Measurements from ENCODE around the gene PPP2R2C.

Gene PPP2R2C

DNA sequence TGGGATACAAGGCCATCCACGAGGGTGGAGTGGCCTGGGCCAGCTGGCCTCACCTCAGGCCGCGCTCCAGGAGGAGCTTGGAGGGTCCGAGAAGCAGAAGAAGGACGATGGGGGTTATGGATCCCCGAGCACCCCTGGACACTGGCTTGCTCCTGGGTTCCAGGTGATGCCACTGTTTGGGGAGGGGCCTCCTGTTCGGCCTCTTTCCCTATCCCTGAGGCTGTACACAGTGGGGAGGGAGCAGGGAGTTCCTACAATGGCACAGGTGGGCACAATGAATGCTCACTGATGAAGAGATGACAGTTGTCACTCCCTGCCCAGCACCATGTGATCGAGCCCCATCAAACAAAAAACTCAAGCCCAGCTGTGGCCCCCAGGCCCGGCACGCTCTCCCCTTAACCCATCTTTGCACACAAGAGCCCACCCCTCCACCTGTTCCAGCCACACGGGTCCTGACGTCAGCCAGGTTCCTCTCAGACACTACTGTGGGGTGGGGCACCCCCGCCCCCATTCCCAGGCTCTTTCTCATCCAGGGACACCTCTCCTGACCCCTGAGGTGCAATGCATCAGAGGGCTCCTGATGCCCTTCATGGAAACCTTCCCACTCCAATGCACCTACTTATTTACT is 132.5 kb downstream of the PPP2R2C start:
- Histone ChIP-seq H3K79me2 (ENCODE audit: insufficient read depth, low read depth) (no peaks in the 10 kb centered on the region), H3K27me3 (ENCODE audit: insufficient read depth, low read depth) (peaks cover 23% of the 10 kb centered on the region), H3K4me1 (ENCODE audit: low read depth, poor library complexity, severe bottlenecking) (no peaks in the 10 kb centered on the region), H3K9ac (no peak overlapping the region), H4K20me1 (ENCODE audit: insufficient read depth) (no peaks in the 10 kb centered on the region), H3K36me3 (ENCODE audit: insufficient read depth) (no peaks in the 10 kb centered on the region), H2AFZ (ENCODE audit: low read depth) (no peak overlapping the region), H3K27ac (no peak overlapping the region), H3K4me2 (no peak overlapping the region), H3K4me3 (IDR thresholded peaks at IDR 0.05; ENCODE audit: insufficient read depth, low read depth, low read length) (no peak overlapping the region)
- TF ChIP-seq CTCF (conservative IDR thresholded peaks at IDR 0.05; ENCODE audit: low read depth, low read length), result no peak

DNA sequence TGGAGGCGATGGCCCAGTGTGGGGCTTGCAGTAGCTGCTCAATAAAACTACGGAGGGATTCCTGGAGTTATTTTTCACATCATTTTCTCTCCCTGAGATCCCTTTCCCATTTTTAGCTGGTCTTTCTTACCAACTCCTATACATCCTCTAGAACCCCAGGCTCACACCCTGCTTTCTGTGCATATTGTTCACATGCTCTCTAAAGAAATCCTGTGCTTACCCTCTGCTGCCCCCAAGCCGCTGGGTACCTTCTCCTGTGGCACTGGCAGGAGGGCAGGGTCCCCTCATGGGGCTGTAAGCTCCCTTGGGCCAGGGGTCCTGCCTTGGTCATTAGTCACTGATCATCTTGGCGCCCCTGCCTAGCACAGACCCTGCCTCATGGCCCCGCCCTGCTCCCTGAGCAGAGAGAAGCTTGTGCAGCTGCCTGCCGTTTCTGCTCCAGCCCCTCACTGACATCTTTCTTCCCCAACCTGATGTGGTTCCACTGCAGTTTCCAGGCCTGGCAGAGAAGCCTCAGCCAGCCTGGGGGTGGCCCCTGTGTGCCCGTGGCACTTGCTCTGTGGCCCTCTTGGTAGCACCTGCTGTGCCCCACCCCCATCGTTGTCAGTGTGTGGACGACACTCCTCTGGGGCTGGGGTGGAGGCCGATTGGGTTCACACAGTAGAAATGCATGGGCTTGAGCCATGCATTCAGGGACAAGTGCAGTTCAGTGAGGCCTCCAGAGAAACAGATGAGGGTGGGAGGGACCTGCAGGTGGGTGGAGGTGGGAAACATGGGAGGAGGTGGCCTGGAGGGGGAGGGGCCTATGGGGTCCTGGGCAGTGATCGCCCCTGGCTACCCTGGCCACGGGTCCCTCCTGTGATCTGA is 133.2 kb downstream of the PPP2R2C start:
- Histone ChIP-seq H3K27me3 (ENCODE audit: insufficient read depth, low read depth) (peaks cover 17% of the 10 kb centered on the region), H3K36me3 (ENCODE audit: insufficient read depth) (no peaks in the 10 kb centered on the region), H3K79me2 (ENCODE audit: insufficient read depth, low read depth) (no peaks in the 10 kb centered on the region), H3K4me3 (IDR thresholded peaks at IDR 0.05; ENCODE audit: insufficient read depth, low read depth, low read length) (no peak overlapping the region), H3K9ac (no peak overlapping the region), H4K20me1 (ENCODE audit: insufficient read depth) (no peaks in the 10 kb centered on the region), H3K27ac (no peak overlapping the region), H3K4me1 (ENCODE audit: low read depth, poor library complexity, severe bottlenecking) (no peaks in the 10 kb centered on the region), H3K4me2 (no peak overlapping the region), H2AFZ (ENCODE audit: low read depth) (no peak overlapping the region)
- TF ChIP-seq CTCF (conservative IDR thresholded peaks at IDR 0.05; ENCODE audit: low read depth, low read length), result no peak

DNA sequence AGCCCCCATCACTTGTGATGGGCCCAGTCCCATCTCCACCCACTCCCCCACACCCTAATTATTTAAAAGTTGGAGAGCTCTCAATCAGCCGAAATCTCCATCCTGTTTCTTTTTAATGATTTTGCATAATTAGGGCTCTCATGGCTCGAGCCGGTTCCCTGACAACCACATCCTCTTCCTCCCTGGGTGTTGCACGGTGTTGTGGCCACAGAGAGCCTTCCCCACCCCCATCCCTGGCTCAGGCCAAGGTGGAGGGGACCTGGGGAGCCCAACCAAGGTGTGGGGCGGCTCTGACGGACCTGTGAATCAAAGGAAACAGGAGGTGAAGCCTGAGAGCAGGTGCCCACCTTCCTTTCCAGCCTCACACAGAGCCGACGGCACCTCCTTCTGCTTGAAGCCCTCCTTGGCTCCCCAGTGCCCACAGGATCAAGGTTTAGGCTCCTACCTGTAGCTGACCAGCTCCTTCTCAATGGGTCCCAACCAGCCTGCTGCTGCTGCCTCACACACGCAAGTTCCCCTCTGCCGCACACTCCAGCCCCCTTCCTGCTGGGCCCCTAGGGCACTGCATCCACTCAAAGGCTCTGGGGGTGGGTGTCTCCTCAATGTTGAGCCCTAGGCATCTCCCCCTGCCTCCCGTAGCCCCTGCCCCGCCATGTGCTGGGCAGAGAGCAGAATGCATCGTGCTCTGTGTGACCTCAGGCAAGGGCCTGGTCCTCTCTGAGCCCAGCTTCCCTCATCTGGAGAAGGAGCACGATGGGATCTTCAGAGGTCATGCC is 134.1 kb downstream of the PPP2R2C start:
- Histone ChIP-seq H3K36me3 (ENCODE audit: insufficient read depth) (no peaks in the 10 kb centered on the region), H3K27me3 (ENCODE audit: insufficient read depth, low read depth) (peaks cover 17% of the 10 kb centered on the region), H3K79me2 (ENCODE audit: insufficient read depth, low read depth) (no peaks in the 10 kb centered on the region), H4K20me1 (ENCODE audit: insufficient read depth) (no peaks in the 10 kb centered on the region), H3K4me2 (no peak overlapping the region), H3K9ac (no peak overlapping the region), H3K4me3 (IDR thresholded peaks at IDR 0.05; ENCODE audit: insufficient read depth, low read depth, low read length) (no peak overlapping the region), H2AFZ (ENCODE audit: low read depth) (no peak overlapping the region), H3K4me1 (ENCODE audit: low read depth, poor library complexity, severe bottlenecking) (no peaks in the 10 kb centered on the region), H3K27ac (no peak overlapping the region)
- no peak for TF ChIP-seq CTCF (conservative IDR thresholded peaks at IDR 0.05; ENCODE audit: low read depth, low read length)

GRCh38 chr4:6337331-6337935 is 135.0 kb downstream of the PPP2R2C start:
- Histone ChIP-seq H3K79me2 (ENCODE audit: insufficient read depth, low read depth) (no peaks in the 10 kb centered on the region), H3K27ac (no peak overlapping the region), H3K27me3 (ENCODE audit: insufficient read depth, low read depth) (peaks cover 13% of the 10 kb centered on the region), H2AFZ (ENCODE audit: low read depth) (no peak overlapping the region), H3K4me3 (IDR thresholded peaks at IDR 0.05; ENCODE audit: insufficient read depth, low read depth, low read length) (no peak overlapping the region), H3K9ac (no peak overlapping the region), H3K4me1 (ENCODE audit: low read depth, poor library complexity, severe bottlenecking) (no peaks in the 10 kb centered on the region), H3K36me3 (ENCODE audit: insufficient read depth) (no peaks in the 10 kb centered on the region), H4K20me1 (ENCODE audit: insufficient read depth) (no peaks in the 10 kb centered on the region), H3K4me2 (no peak overlapping the region)
- no peak for TF ChIP-seq CTCF (conservative IDR thresholded peaks at IDR 0.05; ENCODE audit: low read depth, low read length)
